ENCODE data around the gene FAM167B. TPM values are rescaled to one million over a fixed set of nuclear protein-coding genes. Genes with fewer than 3 reads are reported as not detected.

The FAM167B gene
- polyA plus RNA-seq, 1 of the 3 experiments (the other 2 are of a cell fraction), result 1.2 TPM

- Histone ChIP-seq H3F3A (replicated peaks; ENCODE audit: insufficient read depth) (peaks cover 18% of the 10 kb centered on the region), H3K27me3 (ENCODE audit: insufficient read depth) (no peaks in the 10 kb centered on the region), H3K36me3 (replicated peaks in 1 of 2; ENCODE audit: control insufficient read depth in 1 of 2, insufficient read depth in 2 of 2, low read length in 1 of 2) (peaks cover 11 to 32% of the 10 kb centered on the region in 2 experiments), H3K4me2 (peak within 1 kb of the TSS; percentile 75), H2AFZ (ENCODE audit: low read depth) (peak within 1 kb of the TSS; percentile 63), H3K4me3 (ENCODE audit: low read depth in 2 of 2, low read length in 1 of 2) (peak within 1 kb of the TSS; percentile 69 to 75), H3K9me2 (no peaks in the 10 kb centered on the region), H3K9ac (peak within 1 kb of the TSS; percentile 70), H3K4me1 (ENCODE audit: control insufficient read depth in 1 of 2, insufficient read depth in 2 of 2, low read depth in 1 of 2, low read length in 1 of 2) (peaks cover 22 to 36% of the 10 kb centered on the region in 2 experiments; a peak in 3 of 4 replicates), H3K27ac (ENCODE audit: low read depth in 2 of 2, low read length in 1 of 2) (peak within 1 kb of the TSS; percentile 77 to 91), H3K79me2 (ENCODE audit: insufficient read depth) (no peaks in the 10 kb centered on the region), H4K20me1 (ENCODE audit: insufficient read depth) (no peaks in the 10 kb centered on the region), H3K9me3 (no peaks in the 10 kb centered on the region)
- ChIA-PET CTCF (interaction anchor here (1.3 to 2.1 kb wide), 4 partner anchors 14 to 200 kb away, joined by 3 to 13 read pairs (median 5); partner anchors contain the start of gene FAM167B), POLR2A (interaction anchor here (0.8 to 2.2 kb wide), 6 partner anchors 9 to 136 kb away, joined by 3 to 15 read pairs (median 5); partner anchors contain the start of genes DCDC2B, KPNA6, MARCKSL1 and TXLNA)
- WGBS (ENCODE audit: low lambda C conversion rate), result 0% methylated on average over 13 of the region's 34 CpGs
- peak; percentile 86 for DNase-seq
- TF ChIP-seq MEF2A (IDR thresholded peaks at IDR 0.05; ENCODE audit: borderline replicate concordance, low read depth) (no peak), MXI1 (IDR thresholded peaks at IDR 0.05; ENCODE audit: low read depth, low read length) (peak; percentile 78; the same call in 1 of the 2 replicates), SMC3 (IDR thresholded peaks at IDR 0.05; ENCODE audit: low read depth, low read length) (no peak), FOXM1 (IDR thresholded peaks at IDR 0.05; ENCODE audit: low read depth) (no peak), NRF1 (IDR thresholded peaks at IDR 0.05; ENCODE audit: low read depth, low read length) (no peak), MAX (IDR thresholded peaks at IDR 0.05; ENCODE audit: low read depth) (peak; percentile 93), ZBTB33 (IDR thresholded peaks at IDR 0.05; ENCODE audit: borderline replicate concordance, low read depth) (no peak), PBX3 (IDR thresholded peaks at IDR 0.05) (peak; percentile 12; the same call in 1 of the 2 replicates), RCOR1 (IDR thresholded peaks at IDR 0.05; ENCODE audit: low read length) (no peak), REST (IDR thresholded peaks at IDR 0.05; ENCODE audit: low read depth, low read length) (no peak), GATA2 (CRISPR knock-in tag; IDR thresholded peaks at IDR 0.05) (no peak), YY1 (IDR thresholded peaks at IDR 0.05; ENCODE audit: low read depth) (peak; percentile 62; the same call in 1 of the 2 replicates), GABPA (IDR thresholded peaks at IDR 0.05; ENCODE audit: low read depth) (peak; percentile 13; the same call in 1 of the 2 replicates), POLR2AphosphoS5 (IDR thresholded peaks at IDR 0.05; ENCODE audit: low read depth, low read length) (peak; percentile 27; the same call in 1 of the 2 replicates), CTCF (IDR thresholded peaks at IDR 0.05) (no peak), TAF1 (IDR thresholded peaks at IDR 0.05; ENCODE audit: borderline replicate concordance, low read depth, low read length) (0 out of 2 replicates have a peak, but pooled peaks have one; percentile 24), EZH2phosphoT487 (IDR thresholded peaks at IDR 0.05; ENCODE audit: borderline replicate concordance, low read depth) (no peak), FOXJ3 (CRISPR knock-in tag; IDR thresholded peaks at IDR 0.05) (no peak), TEAD4 (IDR thresholded peaks at IDR 0.05; ENCODE audit: borderline replicate concordance, insufficient read depth) (no peak)
These were observed 46.6 kb upstream of the FAM167B start, which contains the start of gene CCDC28B for GRCh38 chr1:32200226-32201010. CCDC28B (plus strand) TSS chr1:32200595; CDS start chr1:32201936, 1,341 bp downstream.
